A673 (cell line): ENCODE results near the gene ADAM12. TPM values are rescaled to one million over a fixed set of nuclear protein-coding genes. Genes with fewer than 3 reads are reported as not detected.

ENCODE experiments used
- BruUV-seq: library from RNA; stranded (reverse); fragments of 400-500 nt; replicated peaks from 2 replicates; lab custom pipeline; 2021; lab: Mats Ljungman, UMichigan
- CTCF ChIA-PET: fragments of 300-600 bp; sonication (Branson Sonifier 250); formaldehyde crosslinking; loops from one replicate; lab custom pipeline; 2022; ENCODE audit warnings: antibody characterized with exemption; lab: Charles Lee
- POLR2A ChIA-PET: fragments of 300-600 bp; sonication (Branson Sonifier 250); formaldehyde crosslinking; loops from one replicate; lab custom pipeline; 2022; ENCODE audit warnings: antibody characterized with exemption; ENCODE audit not compliant: low non-redundant PET; lab: Charles Lee
- DNase-seq: peaks from one replicate; pipeline ENCODE4 v3.0.0-alpha.2; 2015; ENCODE audit warnings: low spot score
- H3K27ac ChIP-seq: fragments of 200-600 bp; sonication (generic); 2 replicates; pipeline ENCODE4 v1.5.1; 2016; ENCODE audit warnings: mixed run types, low read depth, mild to moderate bottlenecking, mixed read lengths, antibody characterized with exemption, low read length; ENCODE audit not compliant: poor library complexity, severe bottlenecking
- H3K27me3 ChIP-seq: fragments of 200-600 bp; sonication (generic); replicated peaks from 2 replicates; pipeline ENCODE4 v1.6.1; 2017; ENCODE audit warnings: mixed run types, low read depth, mild to moderate bottlenecking, mixed read lengths, antibody characterized with exemption, low read length; ENCODE audit not compliant: insufficient read depth, poor library complexity
- H3K36me3 ChIP-seq: fragments of 200-600 bp; sonication (generic); 2 replicates; pipeline ENCODE4 v1.6.1; 2016; ENCODE audit warnings: mixed run types, mild to moderate bottlenecking, mixed read lengths, antibody characterized with exemption, low read length; ENCODE audit not compliant: insufficient read depth, poor library complexity, severe bottlenecking
- H3K4me1 ChIP-seq: fragments of 200-600 bp; sonication (generic); 2 replicates; pipeline ENCODE4 v1.6.1; 2017; ENCODE audit warnings: mixed run types, mild to moderate bottlenecking, mixed read lengths, antibody characterized with exemption, low read length; ENCODE audit not compliant: insufficient read depth, poor library complexity, severe bottlenecking
- H3K4me3 ChIP-seq: fragments of 200-600 bp; sonication (generic); 2 replicates; pipeline ENCODE4 v1.5.1; 2016; ENCODE audit warnings: low read depth, mixed run types, mild to moderate bottlenecking, mixed read lengths, low read length; ENCODE audit not compliant: poor library complexity, severe bottlenecking
- H3K9me3 ChIP-seq: fragments of 200-600 bp; sonication (generic); 2 replicates; pipeline ENCODE4 v1.6.1; 2016; ENCODE audit warnings: mixed run types, low read depth, mild to moderate bottlenecking, mixed read lengths, antibody characterized with exemption, low read length; ENCODE audit not compliant: poor library complexity, severe bottlenecking
- EZH2 ChIP-seq: fragments of 200-600 bp; sonication (generic); IDR thresholded peaks from 2 replicates; pipeline ENCODE4 v1.6.1; 2017; ENCODE audit warnings: borderline replicate concordance, low read depth, mild to moderate bottlenecking, mixed read lengths, antibody characterized with exemption, low read length; ENCODE audit not compliant: poor library complexity, severe bottlenecking
- intact Hi-C: fragments of 100-400 bp; cut with micrococcal nuclease; formaldehyde crosslinking; loops from one replicate; pipeline ENCODE4 v1.10.0; 2022; ENCODE audit not compliant: unreplicated experiment
- total RNA-seq: library from RNA; stranded (reverse); gene quantifications from 2 replicates; pipeline ENCODE4 v1.2.3, GENCODE V29; 2021
- TF ChIP-seq, protein P1 (sequence below): fragments of 300-800, 200-600 bp; sonication (generic); conservative IDR thresholded peaks from 2 replicates; pipeline ENCODE4 v1.5.1; 2017; ENCODE audit warnings: low read depth, mild to moderate bottlenecking, antibody characterized with exemption, low read length, moderate library complexity, mixed read lengths

The ADAM12 gene
- total RNA-seq, 1 experiment from 2014 or later: 0.17 TPM

DNA sequence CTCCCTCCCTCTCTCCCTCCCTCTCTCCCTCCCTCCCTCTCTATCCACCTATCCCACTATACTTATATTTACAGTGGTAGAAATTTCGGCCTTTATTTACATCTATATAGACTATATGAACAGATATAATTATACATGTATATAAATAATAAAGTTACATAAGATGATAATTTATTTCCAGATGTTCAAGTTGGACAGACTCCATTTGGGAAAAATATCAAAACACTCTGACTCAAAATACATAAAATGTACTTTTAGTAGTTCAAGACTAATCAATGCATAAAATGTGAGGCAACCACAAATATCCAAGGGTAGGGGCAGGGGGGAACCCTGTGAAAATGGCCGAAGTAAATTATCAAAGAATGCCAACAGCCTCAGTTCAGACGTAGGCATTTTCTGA lies 288.9 kb downstream of the ADAM12 start:
- H3K9me3 ChIP-seq: no peaks in the 10 kb centered on the region
- intact Hi-C loops: no loop called here
- H3K27ac ChIP-seq: no peak overlapping the region
- no peak for DNase-seq
- POLR2A ChIA-PET: no interaction called here
- BruUV-seq: no TSS peak
- TF ChIP-seq EZH2: no peak
- TF ChIP-seq, protein P1, sequence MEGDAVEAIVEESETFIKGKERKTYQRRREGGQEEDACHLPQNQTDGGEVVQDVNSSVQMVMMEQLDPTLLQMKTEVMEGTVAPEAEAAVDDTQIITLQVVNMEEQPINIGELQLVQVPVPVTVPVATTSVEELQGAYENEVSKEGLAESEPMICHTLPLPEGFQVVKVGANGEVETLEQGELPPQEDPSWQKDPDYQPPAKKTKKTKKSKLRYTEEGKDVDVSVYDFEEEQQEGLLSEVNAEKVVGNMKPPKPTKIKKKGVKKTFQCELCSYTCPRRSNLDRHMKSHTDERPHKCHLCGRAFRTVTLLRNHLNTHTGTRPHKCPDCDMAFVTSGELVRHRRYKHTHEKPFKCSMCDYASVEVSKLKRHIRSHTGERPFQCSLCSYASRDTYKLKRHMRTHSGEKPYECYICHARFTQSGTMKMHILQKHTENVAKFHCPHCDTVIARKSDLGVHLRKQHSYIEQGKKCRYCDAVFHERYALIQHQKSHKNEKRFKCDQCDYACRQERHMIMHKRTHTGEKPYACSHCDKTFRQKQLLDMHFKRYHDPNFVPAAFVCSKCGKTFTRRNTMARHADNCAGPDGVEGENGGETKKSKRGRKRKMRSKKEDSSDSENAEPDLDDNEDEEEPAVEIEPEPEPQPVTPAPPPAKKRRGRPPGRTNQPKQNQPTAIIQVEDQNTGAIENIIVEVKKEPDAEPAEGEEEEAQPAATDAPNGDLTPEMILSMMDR: no peak
- CTCF ChIA-PET: no interaction called here
- H3K4me3 ChIP-seq: no peak overlapping the region
- no peaks in the 10 kb centered on the region for H3K4me1 ChIP-seq
- H3K27me3 ChIP-seq: no peaks in the 10 kb centered on the region
- no peaks in the 10 kb centered on the region for H3K36me3 ChIP-seq

DNA sequence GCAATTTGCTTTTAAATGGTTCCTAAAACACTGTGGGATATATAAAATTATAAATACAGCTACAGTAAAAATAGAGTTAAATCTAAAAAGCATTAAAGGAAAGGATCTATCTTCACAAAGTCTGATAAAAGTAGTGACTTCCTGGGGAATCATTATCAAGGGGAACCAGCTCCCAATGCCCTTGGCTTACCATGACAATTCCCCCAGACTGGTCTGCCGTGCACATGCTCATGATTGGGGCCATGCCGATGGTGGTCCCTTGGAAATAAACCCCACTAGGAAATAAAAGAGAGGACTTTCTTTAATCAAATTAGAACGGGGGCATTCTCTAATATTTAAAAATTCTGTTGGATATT lies 290.1 kb downstream of the ADAM12 start:
- Histone ChIP-seq H3K4me3 (no peak overlapping the region), H3K27me3 (no peaks in the 10 kb centered on the region), H3K36me3 (no peaks in the 10 kb centered on the region), H3K27ac (no peak overlapping the region), H3K9me3 (no peaks in the 10 kb centered on the region), H3K4me1 (no peaks in the 10 kb centered on the region)
- no TSS peak for BruUV-seq
- ChIA-PET POLR2A (no interaction called here), CTCF (no interaction called here)
- intact Hi-C loops: no loop called here
- no peak for DNase-seq
- TF ChIP-seq EZH2: no peak
- TF ChIP-seq, protein P1: no peak

DNA sequence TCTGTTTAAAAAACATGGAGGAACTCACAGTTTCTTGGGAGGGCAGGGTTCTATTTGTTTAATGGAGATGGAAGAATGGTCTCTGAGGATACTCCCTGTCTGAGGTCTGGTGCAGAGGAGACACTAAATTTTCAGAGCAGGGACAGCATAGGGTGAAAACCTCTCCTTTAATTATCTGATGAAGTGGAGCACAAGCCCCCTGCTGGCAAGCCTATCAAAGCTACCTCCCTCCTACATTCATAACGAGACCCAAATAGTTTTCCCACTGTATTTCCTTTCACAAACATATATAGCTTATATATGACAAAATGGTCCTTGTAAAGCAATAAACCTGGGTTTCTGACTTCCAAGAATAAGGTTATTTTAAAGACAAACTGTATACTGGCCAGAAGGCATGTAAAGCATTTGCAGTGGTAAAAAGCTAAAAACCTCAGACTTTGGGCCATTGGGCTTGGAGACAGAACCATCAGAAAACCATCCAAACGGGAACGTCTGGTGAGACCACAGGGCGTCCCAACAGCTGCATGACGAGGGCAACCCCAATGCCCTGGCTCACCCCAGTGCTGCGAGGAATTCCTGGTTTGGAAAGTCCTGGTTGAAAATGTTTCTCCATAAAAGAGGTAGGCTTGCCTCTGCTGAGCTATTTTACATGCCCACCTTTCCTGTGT lies 290.6 kb downstream of the ADAM12 start:
- CTCF ChIA-PET: no interaction called here
- H3K36me3 ChIP-seq: no peaks in the 10 kb centered on the region
- POLR2A ChIA-PET: no interaction called here
- no peak overlapping the region for H3K27ac ChIP-seq
- TF ChIP-seq, protein P1: 0 out of 2 replicates have a peak, but pooled peaks have one; percentile 14
- TF ChIP-seq EZH2: no peak
- H3K4me3 ChIP-seq: no peak overlapping the region
- H3K4me1 ChIP-seq: no peaks in the 10 kb centered on the region
- BruUV-seq: no TSS peak
- H3K9me3 ChIP-seq: no peaks in the 10 kb centered on the region
- intact Hi-C loops: no loop called here
- no peak for DNase-seq
- no peaks in the 10 kb centered on the region for H3K27me3 ChIP-seq
